ENCODE measurements around the gene LHFPL3.

The LHFPL3 gene

GRCh38 chr7:104604706-104605105 lies 276.3 kb downstream of the LHFPL3 start:
- peak; percentile 84 for DNase-seq

- no peak for DNase-seq
Observed at GRCh38 chr7:104621321-104621720, 292.9 kb downstream of the LHFPL3 start.

- peak; percentile 81 for DNase-seq
Observed at GRCh38 chr7:104625956-104626355, 297.6 kb downstream of the LHFPL3 start.

- no peak for DNase-seq
Observed at GRCh38 chr7:104627516-104627915, 299.1 kb downstream of the LHFPL3 start.

GRCh38 chr7:104628017-104628416 lies 299.6 kb downstream of the LHFPL3 start:
- DNase-seq: no peak

- DNase-seq: peak; percentile 63
Observed at GRCh38 chr7:104629408-104629807, 301.0 kb downstream of the LHFPL3 start.

GRCh38 chr7:104640506-104640905 lies 312.1 kb downstream of the LHFPL3 start:
- peak; percentile 62 for DNase-seq

GRCh38 chr7:104642560-104642959 lies 314.2 kb downstream of the LHFPL3 start:
- DNase-seq: peak; percentile 85

GRCh38 chr7:104643587-104644217 lies 315.3 kb downstream of the LHFPL3 start:
- no peak for DNase-seq

- peak; percentile 42 for DNase-seq
Observed at GRCh38 chr7:104650991-104651640, 322.7 kb downstream of the LHFPL3 start.

GRCh38 chr7:104652434-104652833 lies 324.0 kb downstream of the LHFPL3 start:
- no peak for DNase-seq

GRCh38 chr7:104652865-104653264 lies 324.5 kb downstream of the LHFPL3 start:
- no peak for DNase-seq

GRCh38 chr7:104653825-104654401 lies 325.5 kb downstream of the LHFPL3 start:
- no peak for DNase-seq

GRCh38 chr7:104655592-104655991 lies 327.2 kb downstream of the LHFPL3 start:
- DNase-seq: no peak

- DNase-seq: no peak
Observed at GRCh38 chr7:104656467-104656866, 328.1 kb downstream of the LHFPL3 start.

GRCh38 chr7:104657134-104657533 lies 328.7 kb downstream of the LHFPL3 start:
- DNase-seq: no peak

GRCh38 chr7:104661575-104661974 lies 333.2 kb downstream of the LHFPL3 start:
- no peak for DNase-seq

GRCh38 chr7:104664648-104665047 lies 336.2 kb downstream of the LHFPL3 start:
- DNase-seq: no peak

GRCh38 chr7:104677587-104677986 lies 349.2 kb downstream of the LHFPL3 start:
- DNase-seq: no peak

- DNase-seq: no peak
Observed at GRCh38 chr7:104679085-104679484, 350.7 kb downstream of the LHFPL3 start.

GRCh38 chr7:104686286-104686685 lies 357.9 kb downstream of the LHFPL3 start:
- no peak for DNase-seq

- no peak for DNase-seq
Observed at GRCh38 chr7:104694710-104695109, 366.3 kb downstream of the LHFPL3 start.

- DNase-seq: no peak
Observed at GRCh38 chr7:104695563-104695962, 367.2 kb downstream of the LHFPL3 start.

- DNase-seq: no peak
Observed at GRCh38 chr7:104700336-104700735, 371.9 kb downstream of the LHFPL3 start.

All from NCI-H2171 treated with DMSO at 0.1 percent for 48 hours (cell line).